Occipital lobe (tissue), 2 donors: ENCODE measurements around the gene MAVS. TPM values are rescaled to one million over a fixed set of nuclear protein-coding genes. Genes with fewer than 3 reads are reported as not detected.
"Not testable (repeated sequence)": the region's sequence is repeated elsewhere in the genome, so short reads cannot be mapped to it uniquely, and the experiment has no call there.

ENCODE experiments used
- DNase-seq: peaks from one replicate; lab custom pipeline; 2025; lab: John Stamatoyannopoulos, UW
- total RNA-seq: library from RNA; depleted of rRNA; stranded (reverse); fragments of >200 nt; gene quantifications from one replicate; pipeline ENCODE4 v1.2.3, GENCODE V29; 2014

MAVS gene
- total RNA-seq, 1 donor from 2014 or later: 8.0 TPM

GRCh38 chr20:3847429-3847940, 851 bp downstream of the MAVS start:
- DNase-seq: no peak

GRCh38 chr20:3848565-3848964, 1.9 kb downstream of the MAVS start:
- no peak for DNase-seq

GRCh38 chr20:3854462-3854871, 7.8 kb downstream of the MAVS start:
- no peak for DNase-seq

- DNase-seq: no peak
Observed at GRCh38 chr20:3857405-3857804, 10.8 kb downstream of the MAVS start.

- no peak for DNase-seq
Observed at GRCh38 chr20:3858689-3859088, 12.1 kb downstream of the MAVS start.

GRCh38 chr20:3861191-3861590, 14.6 kb downstream of the MAVS start:
- no peak for DNase-seq

- DNase-seq: no peak
Observed at GRCh38 chr20:3862333-3862732, 15.7 kb downstream of the MAVS start.

GRCh38 chr20:3863317-3863716, 16.7 kb downstream of the MAVS start:
- DNase-seq: no peak

GRCh38 chr20:3864518-3864917, 17.9 kb downstream of the MAVS start:
- no peak for DNase-seq

GRCh38 chr20:3865152-3865886, 18.7 kb downstream of the MAVS start:
- no peak for DNase-seq

GRCh38 chr20:3865887-3866407, 19.3 kb downstream of the MAVS start:
- DNase-seq: no peak

GRCh38 chr20:3866464-3866863, 19.8 kb downstream of the MAVS start:
- no peak for DNase-seq

GRCh38 chr20:3867802-3868201, 21.2 kb downstream of the MAVS start:
- no peak for DNase-seq

- no peak for DNase-seq
Observed at GRCh38 chr20:3869839-3870634, 23.4 kb downstream of the MAVS start.

- no peak for DNase-seq
Observed at GRCh38 chr20:3871550-3872265, 25.1 kb downstream of the MAVS start.

GRCh38 chr20:3873507-3873906, 26.9 kb downstream of the MAVS start:
- no peak for DNase-seq

GRCh38 chr20:3874194-3874844, 27.7 kb downstream of the MAVS start:
- no peak for DNase-seq

- DNase-seq: no peak
Observed at GRCh38 chr20:3875378-3875974, 28.8 kb downstream of the MAVS start.

GRCh38 chr20:3876000-3876399, 29.4 kb downstream of the MAVS start:
- DNase-seq: no peak

GRCh38 chr20:3876676-3877075, 30.0 kb downstream of the MAVS start:
- DNase-seq: no peak

GRCh38 chr20:3878921-3879274, 32.3 kb downstream of the MAVS start:
- DNase-seq: not testable (repeated sequence)
